ENCODE data around the gene MON1B. TPM values are rescaled to one million over a fixed set of nuclear protein-coding genes. Genes with fewer than 3 reads are reported as not detected.

MON1B gene
- total and polyA plus RNA-seq, 9 of the 15 experiments (the other 6 are each of a cell fraction or from before 2014, with no cell fraction given): 5.0 to 66.0 (median 12.6) TPM

DNA sequence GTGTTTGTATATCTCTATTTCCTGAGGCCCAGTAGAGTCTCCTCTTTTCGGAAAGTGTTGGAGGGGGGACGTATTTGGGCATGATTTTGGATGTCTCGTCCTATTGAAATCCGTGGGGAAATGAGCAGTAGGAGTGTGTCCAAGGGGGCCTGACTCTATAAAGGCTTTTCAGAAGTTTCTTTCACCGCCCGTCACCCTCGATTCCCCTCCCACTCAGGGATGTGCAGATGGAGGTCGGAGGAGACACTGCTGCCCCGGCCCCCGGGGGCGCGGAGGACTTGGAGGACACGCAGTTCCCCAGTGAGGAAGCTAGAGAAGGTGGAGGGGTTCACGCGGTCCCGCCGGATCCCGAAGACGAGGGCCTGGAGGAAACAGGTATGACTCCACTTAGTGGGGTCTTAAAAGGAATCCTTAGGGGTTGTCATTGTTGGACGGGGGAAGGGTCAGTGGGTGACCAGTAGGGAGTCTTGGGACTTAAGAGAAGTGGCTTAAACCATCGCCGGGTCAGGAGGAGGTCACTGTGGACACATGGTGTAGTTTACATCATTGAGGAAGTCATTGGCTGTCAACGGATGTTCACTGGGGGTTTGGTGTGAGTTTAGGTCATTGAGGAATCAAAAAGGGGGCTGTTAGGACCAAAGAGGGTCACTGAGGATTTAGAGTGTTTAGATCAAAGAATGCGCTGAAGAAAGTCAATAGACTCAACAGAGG lies 424 bp downstream of the MON1B start (continued):
- TF ChIP-seq KDM4B (IDR thresholded peaks at IDR 0.05; ENCODE audit: borderline replicate concordance in 2 of 2, low read depth in 1 of 2) (no peak), ZNF41 (CRISPR knock-in tag; conservative IDR thresholded peaks at IDR 0.05) (0 out of 2 replicates have a peak, but pooled peaks have one; percentile 27), RUNX1 (IDR thresholded peaks at IDR 0.05; ENCODE audit: low read depth) (no peak), RBBP5 (IDR thresholded peaks at IDR 0.05; ENCODE audit: borderline replicate concordance, insufficient read depth, low read length, poor library complexity, severe bottlenecking) (peak; percentile 19), RFX7 (CRISPR knock-in tag; IDR thresholded peaks at IDR 0.05) (no peak), ZNF311 (CRISPR knock-in tag; IDR thresholded peaks at IDR 0.05) (no peak), ZNF253 (CRISPR knock-in tag; conservative IDR thresholded peaks at IDR 0.05) (no peak), EWSR1 (IDR thresholded peaks at IDR 0.05; ENCODE audit: borderline replicate concordance, low read depth, partially characterized antibody) (no peak), RHOXF2B (CRISPR knock-in tag; conservative IDR thresholded peaks at IDR 0.05) (no peak), SMAD2 (IDR thresholded peaks at IDR 0.05; ENCODE audit: low read depth, low read length) (no peak), HDAC1 (IDR thresholded peaks at IDR 0.05) (peak in 1 of 2 experiments; percentile 33; a peak in 1 of 4 replicates), PHB (CRISPR knock-in tag; IDR thresholded peaks at IDR 0.05) (no peak), SMARCE1 (IDR thresholded peaks at IDR 0.05) (no peak), CBX2 (IDR thresholded peaks at IDR 0.05; ENCODE audit: insufficient read depth, low read length, poor library complexity, severe bottlenecking) (no peak), BRD4 (IDR thresholded peaks at IDR 0.05) (peak; percentile 76; the same call in 1 of the 2 replicates), ELF2 (CRISPR knock-in tag; IDR thresholded peaks at IDR 0.05) (no peak), RBFOX2 (IDR thresholded peaks at IDR 0.05; ENCODE audit: low read depth, low read length) (peak; percentile 49; the same call in 1 of the 2 replicates), NR2F6 (CRISPR knock-in tag; IDR thresholded peaks at IDR 0.05) (no peak), TFAP4 (CRISPR knock-in tag; IDR thresholded peaks at IDR 0.05; ENCODE audit: borderline replicate concordance) (peak; percentile 26; the same call in 1 of the 2 replicates), SPI1 (IDR thresholded peaks at IDR 0.05; ENCODE audit: borderline replicate concordance, low read depth, low read length) (peak; percentile 53; the same call in 1 of the 2 replicates)
- TF ChIP-seq, protein P1, sequence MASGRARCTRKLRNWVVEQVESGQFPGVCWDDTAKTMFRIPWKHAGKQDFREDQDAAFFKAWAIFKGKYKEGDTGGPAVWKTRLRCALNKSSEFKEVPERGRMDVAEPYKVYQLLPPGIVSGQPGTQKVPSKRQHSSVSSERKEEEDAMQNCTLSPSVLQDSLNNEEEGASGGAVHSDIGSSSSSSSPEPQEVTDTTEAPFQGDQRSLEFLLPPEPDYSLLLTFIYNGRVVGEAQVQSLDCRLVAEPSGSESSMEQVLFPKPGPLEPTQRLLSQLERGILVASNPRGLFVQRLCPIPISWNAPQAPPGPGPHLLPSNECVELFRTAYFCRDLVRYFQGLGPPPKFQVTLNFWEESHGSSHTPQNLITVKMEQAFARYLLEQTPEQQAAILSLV (tag; IDR thresholded peaks at IDR 0.05): no peak
- TF ChIP-seq, protein P2, sequence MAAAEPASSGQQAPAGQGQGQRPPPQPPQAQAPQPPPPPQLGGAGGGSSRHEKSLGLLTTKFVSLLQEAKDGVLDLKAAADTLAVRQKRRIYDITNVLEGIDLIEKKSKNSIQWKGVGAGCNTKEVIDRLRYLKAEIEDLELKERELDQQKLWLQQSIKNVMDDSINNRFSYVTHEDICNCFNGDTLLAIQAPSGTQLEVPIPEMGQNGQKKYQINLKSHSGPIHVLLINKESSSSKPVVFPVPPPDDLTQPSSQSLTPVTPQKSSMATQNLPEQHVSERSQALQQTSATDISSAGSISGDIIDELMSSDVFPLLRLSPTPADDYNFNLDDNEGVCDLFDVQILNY (CRISPR knock-in tag; IDR thresholded peaks at IDR 0.05): no peak
- TF ChIP-seq, protein P3, sequence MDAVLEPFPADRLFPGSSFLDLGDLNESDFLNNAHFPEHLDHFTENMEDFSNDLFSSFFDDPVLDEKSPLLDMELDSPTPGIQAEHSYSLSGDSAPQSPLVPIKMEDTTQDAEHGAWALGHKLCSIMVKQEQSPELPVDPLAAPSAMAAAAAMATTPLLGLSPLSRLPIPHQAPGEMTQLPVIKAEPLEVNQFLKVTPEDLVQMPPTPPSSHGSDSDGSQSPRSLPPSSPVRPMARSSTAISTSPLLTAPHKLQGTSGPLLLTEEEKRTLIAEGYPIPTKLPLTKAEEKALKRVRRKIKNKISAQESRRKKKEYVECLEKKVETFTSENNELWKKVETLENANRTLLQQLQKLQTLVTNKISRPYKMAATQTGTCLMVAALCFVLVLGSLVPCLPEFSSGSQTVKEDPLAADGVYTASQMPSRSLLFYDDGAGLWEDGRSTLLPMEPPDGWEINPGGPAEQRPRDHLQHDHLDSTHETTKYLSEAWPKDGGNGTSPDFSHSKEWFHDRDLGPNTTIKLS (IDR thresholded peaks at IDR 0.05; ENCODE audit: borderline replicate concordance, low read depth): no peak

All from K562 (cell line).